ENCODE data around the gene TPRA1. TPM values are rescaled to one million over a fixed set of nuclear protein-coding genes. Genes with fewer than 3 reads are reported as not detected.
A peak's percentile ranks its signal among the peaks of the same experiment; 100 is the strongest.

The TPRA1 gene
- total and polyA plus RNA-seq, 9 of the 15 experiments (the other 6 are each of a cell fraction or from before 2014, with no cell fraction given) = 0.66 to 21.5 (median 11.1) TPM

GRCh38 chr3:127622031-127622430 lies 31.5 kb upstream of the TPRA1 start:
- in situ Hi-C loops (cut with MboI) = no loop called here
- H3K9me1 ChIP-seq (ENCODE audit: control insufficient read depth, insufficient read depth, low read length) = no peaks in the 10 kb centered on the region
- H3K36me3 ChIP-seq (ENCODE audit: control insufficient read depth, insufficient read depth, low read length) = peaks cover 51% of the 10 kb centered on the region; the same call in 2 of the 3 replicates
- H3K79me2 ChIP-seq (ENCODE audit: control insufficient read depth, insufficient read depth, low read length) = no peaks in the 10 kb centered on the region
- H4K20me1 ChIP-seq (replicated peaks; ENCODE audit: control insufficient read depth, insufficient read depth, low read length) = no peaks in the 10 kb centered on the region; the same call in 1 of the 2 replicates
- no peak overlapping the region for H2AFZ ChIP-seq (ENCODE audit: low read depth, low read length)
- TF ChIP-seq COPS2 (conservative IDR thresholded peaks at IDR 0.05) (no peak), KDM4B (IDR thresholded peaks at IDR 0.05; ENCODE audit: borderline replicate concordance in 2 of 2, low read depth in 1 of 2) (no peak), ZNF76 (CRISPR knock-in tag; IDR thresholded peaks at IDR 0.05; ENCODE audit: borderline replicate concordance) (no peak), ETV5 (CRISPR knock-in tag; IDR thresholded peaks at IDR 0.05; ENCODE audit: low read depth) (no peak), U2AF1 (optimal IDR thresholded peaks at IDR 0.05; ENCODE audit: low read depth, low read length) (no peak), TOE1 (IDR thresholded peaks at IDR 0.05; ENCODE audit: borderline replicate concordance) (no peak), TOE1 (CRISPR knock-in tag; IDR thresholded peaks at IDR 0.05; ENCODE audit: borderline replicate concordance, low read depth) (no peak), ZNF274 (IDR thresholded peaks at IDR 0.05; ENCODE audit: borderline replicate concordance, low read depth, low read length) (no peak), E2F3 (CRISPR knock-in tag; IDR thresholded peaks at IDR 0.05) (no peak), ZKSCAN1 (IDR thresholded peaks at IDR 0.05; ENCODE audit: low read depth, low read length) (no peak), SIN3A (IDR thresholded peaks at IDR 0.05; ENCODE audit: borderline replicate concordance in 2 of 2, control insufficient read depth in 1 of 2, low read depth in 2 of 2, low read length in 2 of 2) (no peak), POLR2H (tag; IDR thresholded peaks at IDR 0.05; ENCODE audit: low read depth) (no peak)
- TF ChIP-seq, protein P1, sequence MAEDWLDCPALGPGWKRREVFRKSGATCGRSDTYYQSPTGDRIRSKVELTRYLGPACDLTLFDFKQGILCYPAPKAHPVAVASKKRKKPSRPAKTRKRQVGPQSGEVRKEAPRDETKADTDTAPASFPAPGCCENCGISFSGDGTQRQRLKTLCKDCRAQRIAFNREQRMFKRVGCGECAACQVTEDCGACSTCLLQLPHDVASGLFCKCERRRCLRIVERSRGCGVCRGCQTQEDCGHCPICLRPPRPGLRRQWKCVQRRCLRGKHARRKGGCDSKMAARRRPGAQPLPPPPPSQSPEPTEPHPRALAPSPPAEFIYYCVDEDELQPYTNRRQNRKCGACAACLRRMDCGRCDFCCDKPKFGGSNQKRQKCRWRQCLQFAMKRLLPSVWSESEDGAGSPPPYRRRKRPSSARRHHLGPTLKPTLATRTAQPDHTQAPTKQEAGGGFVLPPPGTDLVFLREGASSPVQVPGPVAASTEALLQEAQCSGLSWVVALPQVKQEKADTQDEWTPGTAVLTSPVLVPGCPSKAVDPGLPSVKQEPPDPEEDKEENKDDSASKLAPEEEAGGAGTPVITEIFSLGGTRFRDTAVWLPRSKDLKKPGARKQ (CRISPR knock-in tag; IDR thresholded peaks at IDR 0.05) = no peak
- intact Hi-C loops (cut with micrococcal nuclease) = no loop called here
- ChIA-PET CTCF (ENCODE audit: low intra/inter-chr PET ratio) (no interaction called here), POLR2A (interaction anchor here (2.4 to 3.1 kb wide), 2 partner anchors 11 to 24 kb away, joined by 8 to 18 read pairs; partner anchors contain the start of gene MCM2)
- H3K9me3 ChIP-seq (replicated peaks; ENCODE audit: control insufficient read depth, insufficient read depth, low read depth, low read length) = no peaks in the 10 kb centered on the region
- H3K4me2 ChIP-seq (ENCODE audit: insufficient read depth, low read length) = no peak overlapping the region
- no peaks in the 10 kb centered on the region for H3K4me1 ChIP-seq (replicated peaks in 1 of 2; ENCODE audit: control insufficient read depth in 2 of 2, insufficient read depth in 2 of 2, low read length in 2 of 2)
- FAIRE-seq = no peak
- ATAC-seq = no peak
- H3K27ac ChIP-seq (ENCODE audit: extremely low read depth, low read depth, low read length) = no peak overlapping the region
- H3K27me3 ChIP-seq (ENCODE audit: control insufficient read depth in 2 of 2, insufficient read depth in 2 of 2, low read length in 2 of 2) = no peaks in the 10 kb centered on the region
- BruUV-seq (replicated peaks) = TSS peak; percentile 58
- no peak for DNase-seq (ENCODE audit: extremely low read depth in 1 of 4, low spot score in 3 of 4)
- WGBS (ENCODE audit: insufficient coverage, low coverage, missing lambda C conversion rate) = 91% methylated on average over 11 of the region's 11 CpGs
- H3K4me3 ChIP-seq = no peak overlapping the region
- no peak overlapping the region for H3K9ac ChIP-seq (ENCODE audit: insufficient read depth in 1 of 2, low read depth in 2 of 2, low read length in 2 of 2)
